H9 (cell line): ENCODE data around the gene CCDC122. TPM values are rescaled to one million over a fixed set of nuclear protein-coding genes. Genes with fewer than 3 reads are reported as not detected.

Experiments
- DNase-seq: peaks from one replicate; pipeline ENCODE4 v3.0.0-alpha.2; 2017
- H2AFZ ChIP-seq: one replicate; pipeline ENCODE4 v1.6.1; 2013; ENCODE audit warnings: mild to moderate bottlenecking, low read length, control low read depth, moderate library complexity
- H2AK5ac ChIP-seq: 2 replicates; pipeline ENCODE4 v1.6.1; 2013; ENCODE audit warnings: low read length, control low read depth, mixed read lengths; ENCODE audit not compliant: insufficient read length
- H2BK120ac ChIP-seq: one replicate; pipeline ENCODE4 v1.6.1; 2013; ENCODE audit warnings: low read depth, mild to moderate bottlenecking, low read length, control low read depth, inconsistent platforms; ENCODE audit not compliant: poor library complexity, severe bottlenecking
- H2BK12ac ChIP-seq: 2 replicates; pipeline ENCODE4 v1.6.1; 2013; ENCODE audit warnings: low read length, control low read depth, mixed read lengths, low read depth; ENCODE audit not compliant: insufficient read length
- H2BK15ac ChIP-seq: 2 replicates; pipeline ENCODE4 v1.6.1; 2013; ENCODE audit warnings: low read depth, low read length, control low read depth
- H2BK20ac ChIP-seq: one replicate; pipeline ENCODE4 v1.6.1; 2013; ENCODE audit warnings: low read depth, mild to moderate bottlenecking, low read length, control low read depth, inconsistent platforms; ENCODE audit not compliant: poor library complexity, severe bottlenecking
- H2BK5ac ChIP-seq: 2 replicates; pipeline ENCODE4 v1.6.1; 2013; ENCODE audit warnings: low read length, control low read depth, mixed read lengths; ENCODE audit not compliant: insufficient read length
- H3K14ac ChIP-seq: 2 replicates; pipeline ENCODE4 v1.6.1; 2013; ENCODE audit warnings: low read length, control low read depth; ENCODE audit not compliant: insufficient read depth
- H3K18ac ChIP-seq: 2 replicates; pipeline ENCODE4 v1.6.1; 2013; ENCODE audit warnings: low read depth, mild to moderate bottlenecking, mixed read lengths, low read length, control low read depth; ENCODE audit not compliant: insufficient read length
- H3K23ac ChIP-seq: 2 replicates; pipeline ENCODE4 v1.6.1; 2013; ENCODE audit warnings: low read length, control low read depth, mixed read lengths, low read depth; ENCODE audit not compliant: insufficient read length
- H3K23me2 ChIP-seq: 2 replicates; pipeline ENCODE4 v1.6.1; 2013; ENCODE audit warnings: low read depth, mild to moderate bottlenecking, mixed read lengths, low read length, control low read depth; ENCODE audit not compliant: insufficient read length, poor library complexity, severe bottlenecking
- H3K27ac ChIP-seq: 2 replicates; pipeline ENCODE4 v1.5.1; 2013; ENCODE audit warnings: low read length, control low read depth, mixed read lengths, low read depth; ENCODE audit not compliant: insufficient read length
- H3K27me3 ChIP-seq: 2 replicates; pipeline ENCODE4 v1.6.1; 2013; ENCODE audit warnings: low read length, control low read depth, inconsistent platforms; ENCODE audit not compliant: insufficient read depth
- H3K4ac ChIP-seq: 2 replicates; pipeline ENCODE4 v1.6.1; 2013; ENCODE audit warnings: low read depth, mild to moderate bottlenecking, control low read depth, inconsistent platforms, low read length, moderate library complexity
- H3K4me1 ChIP-seq: 2 replicates; pipeline ENCODE4 v1.6.1; 2013; ENCODE audit warnings: low read length, control low read depth, inconsistent platforms; ENCODE audit not compliant: insufficient read depth
- H3K4me2 ChIP-seq: 2 replicates; pipeline ENCODE4 v1.6.1; 2013; ENCODE audit warnings: low read length, control low read depth, mixed read lengths; ENCODE audit not compliant: insufficient read length, insufficient read depth
- H3K56ac ChIP-seq: 2 replicates; pipeline ENCODE4 v1.6.1; 2013; ENCODE audit warnings: low read depth, mild to moderate bottlenecking, mixed read lengths, low read length, control low read depth; ENCODE audit not compliant: insufficient read length
- H3K79me1 ChIP-seq: 2 replicates; pipeline ENCODE4 v1.6.1; 2013; ENCODE audit warnings: low read depth, mild to moderate bottlenecking, moderate library complexity, low read length, control low read depth, inconsistent platforms; ENCODE audit not compliant: insufficient read depth, poor library complexity, severe bottlenecking
- H3K79me2 ChIP-seq: 2 replicates; pipeline ENCODE4 v1.6.1; 2013; ENCODE audit warnings: low read length, control low read depth, inconsistent platforms; ENCODE audit not compliant: insufficient read depth
- H3K9ac ChIP-seq: 2 replicates; pipeline ENCODE4 v1.6.1; 2013; ENCODE audit warnings: low read length, control low read depth, mixed read lengths; ENCODE audit not compliant: insufficient read length; ENCODE audit errors: extremely low read depth
- H3K9me3 ChIP-seq: one replicate; pipeline ENCODE4 v1.6.1; 2013; ENCODE audit warnings: low read depth, low read length, inconsistent platforms; ENCODE audit not compliant: control insufficient read depth
- H3T11ph ChIP-seq: one replicate; pipeline ENCODE4 v1.6.1; 2013; ENCODE audit warnings: mild to moderate bottlenecking, low read length, control low read depth, inconsistent platforms
- H4K20me1 ChIP-seq: one replicate; pipeline ENCODE4 v1.6.1; 2013; ENCODE audit not compliant: control insufficient read depth, insufficient read length, insufficient read depth
- H4K5ac ChIP-seq: 2 replicates; pipeline ENCODE4 v1.6.1; 2013; ENCODE audit warnings: low read depth, mild to moderate bottlenecking, mixed read lengths, low read length, control low read depth; ENCODE audit not compliant: insufficient read length
- H4K8ac ChIP-seq: replicated peaks from 2 replicates; pipeline ENCODE4 v1.6.1; 2013; ENCODE audit warnings: low read length, control low read depth, mixed read lengths, low read depth; ENCODE audit not compliant: insufficient read length
- H4K91ac ChIP-seq: 2 replicates; pipeline ENCODE4 v1.6.1; 2013; ENCODE audit warnings: low read depth, mild to moderate bottlenecking, moderate library complexity, mixed read lengths, low read length, control low read depth; ENCODE audit not compliant: insufficient read length
- H3K27ac Mint-ChIP-seq, 3 experiments: 2 replicates in 2 of 3; 3 replicates in 1 of 3; pipeline ENCODE4 v1.8.0; 2020 to 2021; ENCODE audit warnings: mixed read lengths in 3 of 3, mild to moderate bottlenecking in 1 of 3, moderate library complexity in 1 of 3
- H3K27me3 Mint-ChIP-seq: 2 replicates; pipeline ENCODE4 v1.8.0; 2021; ENCODE audit warnings: low read depth, mild to moderate bottlenecking, moderate library complexity, mixed read lengths
- H3K36me3 Mint-ChIP-seq, 3 experiments: 2 replicates in 2 of 3; 3 replicates in 1 of 3; pipeline ENCODE4 v1.8.0; 2020 to 2021; ENCODE audit warnings: low read depth in 3 of 3, mixed read lengths in 3 of 3; ENCODE audit not compliant: insufficient read depth in 1 of 3
- H3K4me1 Mint-ChIP-seq, 2 experiments: 2 replicates each; pipeline ENCODE4 v1.8.0; 2020; ENCODE audit warnings: mixed read lengths in 2 of 2
- H3K4me3 Mint-ChIP-seq, 2 experiments: 2 replicates in 1 of 2; 3 replicates in 1 of 2; pipeline ENCODE4 v1.8.0; 2020 to 2021; ENCODE audit warnings: mild to moderate bottlenecking in 2 of 2, mixed read lengths in 2 of 2, moderate library complexity in 1 of 2
- H3K9me3 Mint-ChIP-seq, 2 experiments: 2 replicates in 1 of 2; 3 replicates in 1 of 2; pipeline ENCODE4 v1.8.0; 2020; ENCODE audit warnings: mild to moderate bottlenecking in 2 of 2, mixed read lengths in 2 of 2, moderate library complexity in 1 of 2
- WGBS: extraction: QIAGEN DNeasy Blood & Tissue Kit; methylation state at CpG from one replicate; pipeline ENCODE4 v1.1.7; 2013; ENCODE audit warnings: missing lambda C conversion rate, low lambda C conversion rate, mixed read lengths; ENCODE audit not compliant: insufficient read length; ENCODE audit errors: extremely low coverage; 5-methylcytosine and 5-hydroxymethylcytosine counted together
- total RNA-seq: library from RNA; stranded (reverse); gene quantifications from 2 replicates; pipeline ENCODE4 v1.2.1, GENCODE V29; 2021
- TF ChIP-seq, protein P1 (sequence below): fragments of 200-600 bp; sonication (generic); conservative IDR thresholded peaks from 3 replicates; pipeline ENCODE4 v1.8.0; 2021; ENCODE audit warnings: antibody characterized with exemption, mild to moderate bottlenecking

CCDC122 gene
- total RNA-seq, 1 experiment from 2014 or later, result 5.6 TPM

DNA sequence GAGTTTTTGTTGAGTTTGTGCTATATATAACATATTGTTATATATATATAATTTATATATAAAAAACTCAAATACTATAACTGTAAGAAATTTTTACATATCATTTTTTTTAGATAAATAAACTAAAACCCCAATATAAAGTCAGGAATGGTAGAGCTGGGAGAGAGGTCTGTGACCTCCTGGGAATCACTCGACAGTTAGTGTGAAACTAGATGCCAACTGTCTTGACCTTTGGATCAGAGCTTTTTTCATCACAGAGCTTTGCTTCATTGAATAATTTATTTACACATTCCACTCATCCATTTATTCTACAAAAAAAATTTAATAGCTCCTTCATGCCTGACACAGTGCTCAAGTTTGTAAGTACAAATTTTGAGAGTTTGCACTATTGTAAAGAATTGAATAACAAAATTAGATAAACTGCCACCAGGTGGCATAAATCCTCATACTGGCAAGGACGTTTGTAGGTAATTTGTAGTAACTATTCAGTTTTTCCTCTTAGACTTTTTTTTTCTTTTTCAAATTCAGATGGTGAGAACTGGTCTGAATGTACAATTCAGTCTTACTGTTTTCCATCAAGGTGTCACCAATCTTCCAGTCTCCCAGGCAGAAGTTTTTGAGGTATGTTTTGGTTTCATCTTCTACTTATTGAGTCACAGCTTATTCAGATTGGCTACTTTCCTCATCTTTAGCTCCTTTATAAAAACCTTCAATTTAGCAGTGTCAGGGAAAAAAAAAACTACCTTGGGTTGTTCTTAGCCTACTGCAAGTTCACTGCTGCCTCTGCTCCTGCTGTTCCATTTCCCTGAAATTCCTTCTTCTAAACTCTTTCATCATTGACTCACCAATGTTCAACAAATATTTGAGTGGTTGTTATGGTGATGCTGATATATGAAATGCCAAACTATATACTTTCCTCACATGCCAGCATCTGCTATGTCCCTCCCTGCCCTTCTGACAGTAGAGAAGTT lies 28.9 kb upstream of the CCDC122 start:
- no peak overlapping the region for H2AFZ ChIP-seq
- H3K9me3 Mint-ChIP-seq, result no peaks in the 10 kb centered on the region
- no peak overlapping the region for H2AK5ac ChIP-seq
- H3K79me2 ChIP-seq, result no peaks in the 10 kb centered on the region
- H3K9ac ChIP-seq, result no peak overlapping the region
- no peaks in the 10 kb centered on the region for H3K79me1 ChIP-seq
- no peaks in the 10 kb centered on the region for H3K4me1 ChIP-seq
- H4K20me1 ChIP-seq, result no peaks in the 10 kb centered on the region
- no peak overlapping the region for H2BK15ac ChIP-seq
- H3K23me2 ChIP-seq, result no peaks in the 10 kb centered on the region
- no peaks in the 10 kb centered on the region for H3K27me3 ChIP-seq
- H4K8ac ChIP-seq, result no peak overlapping the region
- no peak overlapping the region for H2BK120ac ChIP-seq
- TF ChIP-seq, protein P1, sequence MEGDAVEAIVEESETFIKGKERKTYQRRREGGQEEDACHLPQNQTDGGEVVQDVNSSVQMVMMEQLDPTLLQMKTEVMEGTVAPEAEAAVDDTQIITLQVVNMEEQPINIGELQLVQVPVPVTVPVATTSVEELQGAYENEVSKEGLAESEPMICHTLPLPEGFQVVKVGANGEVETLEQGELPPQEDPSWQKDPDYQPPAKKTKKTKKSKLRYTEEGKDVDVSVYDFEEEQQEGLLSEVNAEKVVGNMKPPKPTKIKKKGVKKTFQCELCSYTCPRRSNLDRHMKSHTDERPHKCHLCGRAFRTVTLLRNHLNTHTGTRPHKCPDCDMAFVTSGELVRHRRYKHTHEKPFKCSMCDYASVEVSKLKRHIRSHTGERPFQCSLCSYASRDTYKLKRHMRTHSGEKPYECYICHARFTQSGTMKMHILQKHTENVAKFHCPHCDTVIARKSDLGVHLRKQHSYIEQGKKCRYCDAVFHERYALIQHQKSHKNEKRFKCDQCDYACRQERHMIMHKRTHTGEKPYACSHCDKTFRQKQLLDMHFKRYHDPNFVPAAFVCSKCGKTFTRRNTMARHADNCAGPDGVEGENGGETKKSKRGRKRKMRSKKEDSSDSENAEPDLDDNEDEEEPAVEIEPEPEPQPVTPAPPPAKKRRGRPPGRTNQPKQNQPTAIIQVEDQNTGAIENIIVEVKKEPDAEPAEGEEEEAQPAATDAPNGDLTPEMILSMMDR, result peak; percentile 80
- H3K4me2 ChIP-seq, result no peak overlapping the region
- WGBS, result no CpG with 5 or more reads among the region's 2 CpGs
- H3K9me3 ChIP-seq, result no peaks in the 10 kb centered on the region
- H3K36me3 Mint-ChIP-seq, result no peaks in the 10 kb centered on the region
- no peak overlapping the region for H3K23ac ChIP-seq
- no peak overlapping the region for H3K4ac ChIP-seq
- no peak overlapping the region for H4K5ac ChIP-seq
- H2BK5ac ChIP-seq, result no peak overlapping the region
- no peak overlapping the region for H3T11ph ChIP-seq
- no peak for DNase-seq
- no peak overlapping the region for H2BK12ac ChIP-seq
- no peak overlapping the region for H3K27ac ChIP-seq
- H3K27ac Mint-ChIP-seq, result no peak overlapping the region
- H3K18ac ChIP-seq, result no peak overlapping the region
- H3K14ac ChIP-seq, result no peak overlapping the region
- H2BK20ac ChIP-seq, result no peak overlapping the region
- no peaks in the 10 kb centered on the region for H3K27me3 Mint-ChIP-seq
- no peak overlapping the region for H3K56ac ChIP-seq
- no peak overlapping the region for H3K4me3 Mint-ChIP-seq
- no peak overlapping the region for H4K91ac ChIP-seq
- peaks cover 0 to 3% of the 10 kb centered on the region in 2 experiments; a peak in 2 of 4 replicates for H3K4me1 Mint-ChIP-seq
